Heart left ventricle (tissue), 16 donors: ENCODE measurements around the gene SORL1. TPM values are rescaled to one million over a fixed set of nuclear protein-coding genes. Genes with fewer than 3 reads are reported as not detected.

Experiments
- ATAC-seq, 4 donors: fragments of 200-7000 bp; cut with Tn5 transposase; one replicate each; pipeline ENCODE4 v1.9.1; 2020 to 2022; ENCODE audit warnings: moderate library complexity in 4 of 4, mild to moderate bottlenecking in 3 of 4, moderate number of reproducible peaks in 1 of 4
- DNase-seq, 5 donors: peaks; one replicate each; pipeline ENCODE4 v3.0.0-alpha.2; 2020
- H3K27ac ChIP-seq, 12 donors: fragments of 200-600 bp; sonication (generic) in 4 of 12; one replicate each; pipeline versions ENCODE4 v1.5.0 to v1.8.0; 2016 to 2022; ENCODE audit warnings: mild to moderate bottlenecking in 2 of 12
- H3K27me3 ChIP-seq, 9 donors: fragments of 200-600 bp; sonication (generic) in 2 of 9; one replicate each; pipeline versions ENCODE4 v1.5.1 to v1.8.0; 2016 to 2022; ENCODE audit warnings: mild to moderate bottlenecking in 3 of 9
- H3K36me3 ChIP-seq, 9 donors: fragments of 200-600 bp; sonication (generic) in 2 of 9; one replicate each; pipeline versions ENCODE4 v1.5.0 to v1.8.0; 2018 to 2022; ENCODE audit warnings: mild to moderate bottlenecking in 2 of 9
- H3K4me1 ChIP-seq, 12 donors: fragments of 200-600 bp; sonication (generic) in 4 of 12; one replicate each; pipeline versions ENCODE4 v1.5.0 to v1.8.0; 2016 to 2022; ENCODE audit warnings: mild to moderate bottlenecking in 3 of 12
- H3K4me3 ChIP-seq, 12 donors: fragments of 200-600 bp; sonication (generic) in 4 of 12; one replicate each; pipeline versions ENCODE4 v1.5.0 to v1.8.0; 2017 to 2022; ENCODE audit warnings: mild to moderate bottlenecking in 9 of 12, moderate library complexity in 4 of 12
- H3K9me3 ChIP-seq, 12 donors: fragments of 200-600 bp; sonication (generic) in 4 of 12; one replicate each; pipeline versions ENCODE4 v1.5.0 to v1.8.0; 2016 to 2022; ENCODE audit warnings: mild to moderate bottlenecking in 1 of 12
- CTCF ChIP-seq, 12 donors: fragments of 200-600 bp; sonication (generic) in 4 of 12; IDR thresholded peaks; one replicate each; pipeline versions ENCODE4 v1.5.0 to v1.8.0; 2018 to 2022; ENCODE audit warnings: antibody characterized with exemption in 12 of 12, mild to moderate bottlenecking in 5 of 12
- POLR2A ChIP-seq, 2 donors: fragments of 450-650 bp; IDR thresholded peaks; one replicate each; pipeline ENCODE4 v1.6.1; 2017; ENCODE audit warnings: antibody characterized with exemption in 2 of 2, mild to moderate bottlenecking in 2 of 2, moderate library complexity in 2 of 2
- WGBS, 4 donors: extraction: QIAGEN DNeasy Blood & Tissue Kit in 2 of 4; methylation state at CpG; one replicate each; pipeline versions ENCODE4 v1.1.5 to v1.1.7; 2013 to 2018; 5-methylcytosine and 5-hydroxymethylcytosine counted together
- intact Hi-C, 10 donors: fragments of 100-400 bp; cut with DNase I; formaldehyde crosslinking; loops; one replicate each; pipeline versions ENCODE4 v1.11.1 to v1.14.2; 2022
- polyA plus RNA-seq, 2 donors: library from polyadenylated mRNA; stranded (reverse); fragments of 200-250 nt; gene quantifications; one replicate each; pipeline ENCODE4 v1.2.3, GENCODE V29; 2013
- total RNA-seq, 9 donors: library from RNA; depleted of rRNA in 2 of 9; stranded (reverse); fragments of >200 nt in 2 of 9; fragmentation: NEBNext Ultra II Directional in 3 of 9; extraction: Animal tissue kit (Norgen Biotek cat#: 25700) in 3 of 9; gene quantifications; one replicate each; pipeline versions ENCODE4 v1.1.0 to v1.2.4, GENCODE V29; 2016 to 2023
- donor health status: ischemic (EF 13 %, LVEDD 7.1; RV severe dilation, severe dysfunction).
- donor health status: healthy with polysubstance abuse.
- donor health status: DM: no; HTN: yes; CAD: no.
- donor health status: DM: no; HTN: no; CAD: no.
- donor health status: ischemic (EF 25% LVEDD 6.9; RV normal size, moderate dysfunction).
- donor health status: ischemic (EF 25% LVEDD 5.7; RV mildly dilated, moderate dysfunction).
- donor health status: healthy.
- donor health status: DM: yes; HTN: yes; CAD: no.
- donor health status: ischemic (EF 35%, LVEDD 5.7; RV mildly dilated, moderate dysfunction).
- donor health status: nonischemic (EF 11% LVEDD 7.7; RV severe dilation, severe dysfunction).
- donor health status: DM: yes; HTN: yes; CAD: no.
- donor health status: PGD.
- donor health status: ischemic (EF 29% LVEDD 5.4; RV normal size, mild dysfunction).
- donor health status: nonischemic (EF 23%, LVEDD 6.1; RV moderate dilation, normal function).

Gene SORL1
- total and polyA plus RNA-seq, 11 donors, result 0.72 to 20.5 (median 5.2) TPM

- ATAC-seq, result peak in 1 of 4 donors; percentile 61
- Histone ChIP-seq H3K4me3 (no peak overlapping the region), H3K27me3 (no peaks in the 10 kb centered on the region), H3K9me3 (no peaks in the 10 kb centered on the region), H3K4me1 (peaks cover 0 to 5% (median 0%) of the 10 kb centered on the region in 12 donors), H3K27ac (no peak overlapping the region), H3K36me3 (peaks cover 0 to 75% (median 0%) of the 10 kb centered on the region in 9 donors)
- intact Hi-C loops, result no loop called here
- 94 to 97% (median 96%) methylated on average over 9 of the region's 9 CpGs for WGBS, 4 donors
- DNase-seq, result no peak
- TF ChIP-seq POLR2A (IDR thresholded peaks at IDR 0.05), result no peak
- no peak for TF ChIP-seq CTCF (IDR thresholded peaks at IDR 0.05)
Measured at GRCh38 chr11:121608545-121609098, 156.5 kb downstream of the SORL1 start.

GRCh38 chr11:121610706-121611105 is 158.6 kb downstream of the SORL1 start:
- Histone ChIP-seq H3K4me1 (peaks cover 0 to 5% (median 0%) of the 10 kb centered on the region in 12 donors), H3K27ac (no peak overlapping the region), H3K36me3 (peaks cover 0 to 78% (median 0%) of the 10 kb centered on the region in 9 donors), H3K4me3 (no peak overlapping the region), H3K27me3 (no peaks in the 10 kb centered on the region), H3K9me3 (no peaks in the 10 kb centered on the region)
- WGBS, 4 donors, result 82 to 90% (median 86%) methylated on average over 6 of the region's 6 CpGs
- ATAC-seq, result no peak
- intact Hi-C loops, result no loop called here
- TF ChIP-seq CTCF (IDR thresholded peaks at IDR 0.05) (no peak), POLR2A (IDR thresholded peaks at IDR 0.05) (no peak)
- no peak for DNase-seq

DNA sequence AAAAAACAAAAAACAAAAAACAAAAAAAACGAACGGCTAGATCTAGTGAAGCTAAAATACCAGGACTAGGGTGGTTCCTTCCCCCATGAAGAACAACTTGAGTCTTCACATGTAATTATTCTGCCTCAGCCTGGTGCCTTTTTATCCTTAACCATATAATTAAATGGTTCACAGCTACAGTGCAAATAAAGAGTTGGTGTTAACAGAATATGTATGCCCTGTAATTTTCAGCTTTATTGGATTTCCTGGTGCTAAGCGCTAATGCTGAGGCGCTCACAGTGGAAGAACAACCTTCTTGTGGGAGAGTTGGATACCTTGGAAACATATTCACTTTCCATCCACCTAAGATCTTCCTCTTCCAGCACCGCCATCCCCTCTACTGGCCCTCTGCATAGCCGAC is 159.1 kb downstream of the SORL1 start:
- H3K27me3 ChIP-seq, result no peaks in the 10 kb centered on the region
- no peak overlapping the region for H3K4me3 ChIP-seq
- no peaks in the 10 kb centered on the region for H3K9me3 ChIP-seq
- H3K36me3 ChIP-seq, result peaks cover 0 to 78% (median 0%) of the 10 kb centered on the region in 9 donors
- DNase-seq, result no peak
- 91 to 96% (median 95%) methylated on average over 6 of the region's 6 CpGs for WGBS, 4 donors
- TF ChIP-seq CTCF (IDR thresholded peaks at IDR 0.05) (no peak), POLR2A (IDR thresholded peaks at IDR 0.05) (no peak)
- ATAC-seq, result no peak
- intact Hi-C loops, result no loop called here
- H3K27ac ChIP-seq, result no peak overlapping the region
- H3K4me1 ChIP-seq, result peaks cover 0 to 5% (median 0%) of the 10 kb centered on the region in 12 donors

GRCh38 chr11:121613724-121614123 is 161.6 kb downstream of the SORL1 start:
- H3K27ac ChIP-seq, result no peak overlapping the region
- peaks cover 0 to 75% (median 0%) of the 10 kb centered on the region in 9 donors for H3K36me3 ChIP-seq
- DNase-seq, result no peak
- TF ChIP-seq POLR2A (IDR thresholded peaks at IDR 0.05) (no peak), CTCF (IDR thresholded peaks at IDR 0.05) (no peak)
- ATAC-seq, result no peak
- H3K4me3 ChIP-seq, result no peak overlapping the region
- intact Hi-C loops, result no loop called here
- H3K27me3 ChIP-seq, result no peaks in the 10 kb centered on the region
- H3K4me1 ChIP-seq, result no peaks in the 10 kb centered on the region
- H3K9me3 ChIP-seq, result no peaks in the 10 kb centered on the region
- whole genome bisulfite sequencing, 4 donors, result 70 to 82% (median 75%) methylated on average over 4 of the region's 4 CpGs
